ENCODE measurements around the gene SYT17. TPM values are rescaled to one million over a fixed set of nuclear protein-coding genes. Genes with fewer than 3 reads are reported as not detected.

The SYT17 gene
- total RNA-seq, 1 donor from 2014 or later: 13.3 TPM

GRCh38 chr16:19241512-19241911, 73.5 kb downstream of the SYT17 start:
- DNase-seq (ENCODE audit: extremely low spot score in 2 of 2): no peak
- Histone ChIP-seq H3K9me3 (no peaks in the 10 kb centered on the region), H3K4me1 (no peaks in the 10 kb centered on the region), H3K27ac (no peak overlapping the region), H3K27me3 (no peaks in the 10 kb centered on the region), H3K4me3 (no peak overlapping the region), H3K36me3 (no peaks in the 10 kb centered on the region)
- TF ChIP-seq CTCF (IDR thresholded peaks at IDR 0.05): no peak
- no peak for TF ChIP-seq POLR2A (IDR thresholded peaks at IDR 0.05)
- no peak for TF ChIP-seq POLR2AphosphoS5 (IDR thresholded peaks at IDR 0.05; ENCODE audit: insufficient read depth in 1 of 2, low read depth in 1 of 2)
- intact Hi-C loops (cut with DNase I): no loop called here

- no peak for DNase-seq (ENCODE audit: extremely low spot score in 2 of 2)
- no peaks in the 10 kb centered on the region for H3K27me3 ChIP-seq
- H3K4me1 ChIP-seq: no peaks in the 10 kb centered on the region
- no peaks in the 10 kb centered on the region for H3K36me3 ChIP-seq
- H3K9me3 ChIP-seq: no peaks in the 10 kb centered on the region
- intact Hi-C loops (cut with DNase I): no loop called here
- no peak overlapping the region for H3K27ac ChIP-seq
- H3K4me3 ChIP-seq: no peak overlapping the region
- TF ChIP-seq POLR2AphosphoS5 (IDR thresholded peaks at IDR 0.05; ENCODE audit: insufficient read depth in 1 of 2, low read depth in 1 of 2) (no peak), CTCF (IDR thresholded peaks at IDR 0.05) (no peak), POLR2A (IDR thresholded peaks at IDR 0.05) (no peak)
Measured at GRCh38 chr16:19242186-19242585, 74.1 kb downstream of the SYT17 start.

GRCh38 chr16:19242987-19243575, 75.0 kb downstream of the SYT17 start:
- no peaks in the 10 kb centered on the region for H3K4me1 ChIP-seq
- H3K27me3 ChIP-seq: no peaks in the 10 kb centered on the region
- H3K9me3 ChIP-seq: no peaks in the 10 kb centered on the region
- DNase-seq (ENCODE audit: extremely low spot score in 2 of 2): no peak
- H3K4me3 ChIP-seq: no peak overlapping the region
- intact Hi-C loops (cut with DNase I): no loop called here
- no peak for TF ChIP-seq POLR2AphosphoS5 (IDR thresholded peaks at IDR 0.05; ENCODE audit: insufficient read depth in 1 of 2, low read depth in 1 of 2)
- TF ChIP-seq CTCF (IDR thresholded peaks at IDR 0.05): no peak
- no peak for TF ChIP-seq POLR2A (IDR thresholded peaks at IDR 0.05)
- H3K36me3 ChIP-seq: no peaks in the 10 kb centered on the region
- H3K27ac ChIP-seq: no peak overlapping the region

GRCh38 chr16:19245326-19245925, 77.4 kb downstream of the SYT17 start:
- Histone ChIP-seq H3K4me1 (no peaks in the 10 kb centered on the region), H3K9me3 (no peaks in the 10 kb centered on the region), H3K27ac (no peak overlapping the region), H3K36me3 (no peaks in the 10 kb centered on the region), H3K27me3 (no peaks in the 10 kb centered on the region), H3K4me3 (no peak overlapping the region)
- intact Hi-C loops (cut with DNase I): no loop called here
- no peak for DNase-seq (ENCODE audit: extremely low spot score in 2 of 2)
- TF ChIP-seq CTCF (IDR thresholded peaks at IDR 0.05) (no peak), POLR2AphosphoS5 (IDR thresholded peaks at IDR 0.05; ENCODE audit: insufficient read depth in 1 of 2, low read depth in 1 of 2) (no peak), POLR2A (IDR thresholded peaks at IDR 0.05) (no peak)

- DNase-seq (ENCODE audit: extremely low spot score in 2 of 2): no peak
- Histone ChIP-seq H3K9me3 (no peaks in the 10 kb centered on the region), H3K27me3 (no peaks in the 10 kb centered on the region), H3K4me3 (no peak overlapping the region), H3K4me1 (no peaks in the 10 kb centered on the region), H3K27ac (no peak overlapping the region), H3K36me3 (no peaks in the 10 kb centered on the region)
- intact Hi-C loops (cut with DNase I): no loop called here
- no peak for TF ChIP-seq POLR2A (IDR thresholded peaks at IDR 0.05)
- no peak for TF ChIP-seq POLR2AphosphoS5 (IDR thresholded peaks at IDR 0.05; ENCODE audit: insufficient read depth in 1 of 2, low read depth in 1 of 2)
Measured at GRCh38 chr16:19252904-19253303, 84.9 kb downstream of the SYT17 start.

All from vagina (tissue), 2 donors.